Liver (tissue), 2 donors: ENCODE data around the gene DEFB131A.
"Not testable (repeated sequence)": the region's sequence is repeated elsewhere in the genome, so short reads cannot be mapped to it uniquely, and the experiment has no call there.

ENCODE experiments used
- TF ChIP-seq, protein P1 (sequence below): IDR thresholded peaks from 2 replicates; pipeline ENCODE4 v1.6.1; 2016; ENCODE audit warnings: antibody characterized with exemption
- TF ChIP-seq, protein P2 (sequence below): IDR thresholded peaks from 2 replicates; pipeline ENCODE4 v1.6.1; 2016; ENCODE audit warnings: antibody characterized with exemption, mild to moderate bottlenecking
- TF ChIP-seq, protein P3 (sequence below): IDR thresholded peaks from 2 replicates; pipeline ENCODE4 v1.6.1; 2016; ENCODE audit warnings: antibody characterized with exemption
- donor health status: healthy.

DNA sequence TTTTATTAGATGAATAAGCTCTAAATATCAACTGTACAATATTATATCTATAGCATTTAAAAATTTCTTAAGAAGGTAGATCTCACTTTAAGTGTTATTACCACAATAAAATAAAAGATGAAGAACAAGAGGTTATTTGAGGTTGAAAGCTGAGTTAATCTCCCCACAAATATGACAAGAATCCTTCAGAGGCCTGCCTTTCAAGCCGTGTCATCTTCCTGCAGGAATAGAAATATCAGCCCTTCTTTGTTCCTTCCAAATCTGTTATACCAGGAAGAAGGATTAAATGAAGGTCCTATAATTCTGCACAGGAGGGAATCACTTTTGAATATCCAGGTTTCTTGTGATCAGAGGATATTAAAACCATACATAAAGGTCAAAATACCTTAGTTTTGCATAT, 18.3 kb upstream of the DEFB131A start:
- TF ChIP-seq, protein P1, sequence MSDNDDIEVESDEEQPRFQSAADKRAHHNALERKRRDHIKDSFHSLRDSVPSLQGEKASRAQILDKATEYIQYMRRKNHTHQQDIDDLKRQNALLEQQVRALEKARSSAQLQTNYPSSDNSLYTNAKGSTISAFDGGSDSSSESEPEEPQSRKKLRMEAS, result not testable (repeated sequence)
- TF ChIP-seq, protein P2, sequence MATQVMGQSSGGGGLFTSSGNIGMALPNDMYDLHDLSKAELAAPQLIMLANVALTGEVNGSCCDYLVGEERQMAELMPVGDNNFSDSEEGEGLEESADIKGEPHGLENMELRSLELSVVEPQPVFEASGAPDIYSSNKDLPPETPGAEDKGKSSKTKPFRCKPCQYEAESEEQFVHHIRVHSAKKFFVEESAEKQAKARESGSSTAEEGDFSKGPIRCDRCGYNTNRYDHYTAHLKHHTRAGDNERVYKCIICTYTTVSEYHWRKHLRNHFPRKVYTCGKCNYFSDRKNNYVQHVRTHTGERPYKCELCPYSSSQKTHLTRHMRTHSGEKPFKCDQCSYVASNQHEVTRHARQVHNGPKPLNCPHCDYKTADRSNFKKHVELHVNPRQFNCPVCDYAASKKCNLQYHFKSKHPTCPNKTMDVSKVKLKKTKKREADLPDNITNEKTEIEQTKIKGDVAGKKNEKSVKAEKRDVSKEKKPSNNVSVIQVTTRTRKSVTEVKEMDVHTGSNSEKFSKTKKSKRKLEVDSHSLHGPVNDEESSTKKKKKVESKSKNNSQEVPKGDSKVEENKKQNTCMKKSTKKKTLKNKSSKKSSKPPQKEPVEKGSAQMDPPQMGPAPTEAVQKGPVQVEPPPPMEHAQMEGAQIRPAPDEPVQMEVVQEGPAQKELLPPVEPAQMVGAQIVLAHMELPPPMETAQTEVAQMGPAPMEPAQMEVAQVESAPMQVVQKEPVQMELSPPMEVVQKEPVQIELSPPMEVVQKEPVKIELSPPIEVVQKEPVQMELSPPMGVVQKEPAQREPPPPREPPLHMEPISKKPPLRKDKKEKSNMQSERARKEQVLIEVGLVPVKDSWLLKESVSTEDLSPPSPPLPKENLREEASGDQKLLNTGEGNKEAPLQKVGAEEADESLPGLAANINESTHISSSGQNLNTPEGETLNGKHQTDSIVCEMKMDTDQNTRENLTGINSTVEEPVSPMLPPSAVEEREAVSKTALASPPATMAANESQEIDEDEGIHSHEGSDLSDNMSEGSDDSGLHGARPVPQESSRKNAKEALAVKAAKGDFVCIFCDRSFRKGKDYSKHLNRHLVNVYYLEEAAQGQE, result not testable (repeated sequence)
- TF ChIP-seq, protein P3, sequence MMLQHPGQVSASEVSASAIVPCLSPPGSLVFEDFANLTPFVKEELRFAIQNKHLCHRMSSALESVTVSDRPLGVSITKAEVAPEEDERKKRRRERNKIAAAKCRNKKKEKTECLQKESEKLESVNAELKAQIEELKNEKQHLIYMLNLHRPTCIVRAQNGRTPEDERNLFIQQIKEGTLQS, result not testable (repeated sequence)
